ENCODE results near the gene CCL28.

The CCL28 gene

GRCh38 chr5:43401827-43402226 is 10.4 kb downstream of the CCL28 start:
- TF ChIP-seq CTCF (IDR thresholded peaks at IDR 0.05), result no peak

GRCh38 chr5:43400082-43400481 is 12.1 kb downstream of the CCL28 start:
- peak; percentile 33; the same call in 1 of the 2 replicates for TF ChIP-seq CTCF (IDR thresholded peaks at IDR 0.05)

- TF ChIP-seq CTCF (IDR thresholded peaks at IDR 0.05), result no peak
These were observed 15.4 kb downstream of the CCL28 start for GRCh38 chr5:43396762-43397304.

GRCh38 chr5:43390471-43390870 is 21.7 kb downstream of the CCL28 start:
- no peak for TF ChIP-seq CTCF (IDR thresholded peaks at IDR 0.05)

GRCh38 chr5:43389679-43390329 is 22.4 kb downstream of the CCL28 start:
- TF ChIP-seq CTCF (IDR thresholded peaks at IDR 0.05), result peak; percentile 95

- TF ChIP-seq CTCF (IDR thresholded peaks at IDR 0.05), result no peak
These were observed 25.2 kb downstream of the CCL28 start for GRCh38 chr5:43386960-43387362.

- TF ChIP-seq CTCF (IDR thresholded peaks at IDR 0.05), result no peak
These were observed 35.6 kb downstream of the CCL28 start for GRCh38 chr5:43376496-43377140.

Data from LNCAP (cell line).